Liver (tissue), 9 donors: ENCODE results near the gene KIF12. TPM values are rescaled to one million over a fixed set of nuclear protein-coding genes. Genes with fewer than 3 reads are reported as not detected.
A peak's percentile ranks its signal among the peaks of the same experiment; 100 is the strongest.

ENCODE experiments used
- DNase-seq: peaks from one replicate; pipeline ENCODE4 v3.0.0-alpha.2; 2017; ENCODE audit warnings: low spot score
- H3K27ac ChIP-seq, 2 donors: one replicate each; pipeline ENCODE4 v1.7.0; 2013; ENCODE audit warnings: inconsistent platforms in 2 of 2, low read length in 2 of 2, control low read depth in 1 of 2, low read depth in 1 of 2, mild to moderate bottlenecking in 1 of 2
- H3K27me3 ChIP-seq, 4 donors: one replicate each; pipeline versions ENCODE4 v1.6.1 to v1.7.0; 2013; ENCODE audit warnings: low read length in 3 of 4, inconsistent platforms in 1 of 4, mild to moderate bottlenecking in 1 of 4, moderate library complexity in 1 of 4; ENCODE audit not compliant: control insufficient read depth in 4 of 4, insufficient read depth in 4 of 4
- H3K36me3 ChIP-seq, 4 donors: one replicate each; pipeline versions ENCODE4 v1.6.1 to v1.7.0; 2013; ENCODE audit warnings: low read length in 3 of 4, mild to moderate bottlenecking in 3 of 4, low read depth in 1 of 4, moderate library complexity in 1 of 4; ENCODE audit not compliant: control insufficient read depth in 4 of 4, insufficient read depth in 3 of 4
- H3K4me1 ChIP-seq, 4 donors: one replicate each; pipeline versions ENCODE4 v1.6.1 to v1.7.0; 2013; ENCODE audit warnings: low read length in 3 of 4, mild to moderate bottlenecking in 3 of 4, moderate library complexity in 1 of 4; ENCODE audit not compliant: control insufficient read depth in 4 of 4, insufficient read depth in 4 of 4
- H3K4me3 ChIP-seq, 3 donors: one replicate each; pipeline versions ENCODE4 v1.6.1 to v1.7.0; 2013; ENCODE audit warnings: low read length in 3 of 3, control low read depth in 1 of 3, low read depth in 1 of 3, mild to moderate bottlenecking in 1 of 3
- H3K9ac ChIP-seq, 2 donors: one replicate each; pipeline ENCODE4 v1.7.0; 2013; ENCODE audit warnings: low read length in 2 of 2, mild to moderate bottlenecking in 2 of 2, moderate library complexity in 2 of 2, control low read depth in 1 of 2, low read depth in 1 of 2
- H3K9me3 ChIP-seq, 4 donors: one replicate each; pipeline versions ENCODE4 v1.6.1 to v1.7.0; 2013; ENCODE audit warnings: low read length in 3 of 4; ENCODE audit not compliant: control insufficient read depth in 4 of 4
- EGR1 ChIP-seq, 2 donors: IDR thresholded peaks; 2 replicates each; pipeline ENCODE4 v1.6.1; 2016 to 2018; ENCODE audit warnings: antibody characterized with exemption in 2 of 2, low read depth in 2 of 2
- FOXA1 ChIP-seq: IDR thresholded peaks from 2 replicates; pipeline ENCODE4 v1.6.1; 2016; ENCODE audit warnings: antibody characterized with exemption
- FOXA2 ChIP-seq: IDR thresholded peaks from 2 replicates; pipeline ENCODE4 v1.6.1; 2016; ENCODE audit warnings: antibody characterized with exemption
- GABPA ChIP-seq, 2 donors: IDR thresholded peaks in 1 of 2; conservative IDR thresholded peaks in 1 of 2; 2 replicates each; pipeline ENCODE4 v1.6.1; 2016; ENCODE audit warnings: antibody characterized with exemption in 2 of 2, mild to moderate bottlenecking in 1 of 2, moderate library complexity in 1 of 2
- HNF4A ChIP-seq, 2 donors: conservative IDR thresholded peaks; 2 replicates each; pipeline ENCODE4 v1.6.1; 2016; ENCODE audit warnings: antibody characterized with exemption in 2 of 2, mild to moderate bottlenecking in 2 of 2
- HNF4G ChIP-seq: IDR thresholded peaks from 2 replicates; pipeline ENCODE4 v1.6.1; 2016; ENCODE audit warnings: antibody characterized with exemption
- JUND ChIP-seq, 2 donors: IDR thresholded peaks; 2 replicates each; pipeline ENCODE4 v1.6.1; 2016; ENCODE audit warnings: antibody characterized with exemption in 2 of 2
- NR2F2 ChIP-seq: IDR thresholded peaks from 2 replicates; pipeline ENCODE4 v1.6.1; 2016; ENCODE audit warnings: antibody characterized with exemption
- RAD21 ChIP-seq, 2 donors: IDR thresholded peaks; 2 replicates each; pipeline ENCODE4 v1.6.1; 2016; ENCODE audit warnings: antibody characterized with exemption in 2 of 2, mild to moderate bottlenecking in 2 of 2
- RXRA ChIP-seq, 2 donors: IDR thresholded peaks; 2 replicates each; pipeline ENCODE4 v1.6.1; 2017 to 2018; ENCODE audit warnings: antibody characterized with exemption in 2 of 2, mild to moderate bottlenecking in 1 of 2
- TAF1 ChIP-seq: conservative IDR thresholded peaks from 2 replicates; pipeline ENCODE4 v1.6.1; 2016; ENCODE audit warnings: antibody characterized with exemption, mild to moderate bottlenecking
- WGBS: extraction: QIAGEN DNeasy Blood & Tissue Kit; methylation state at CpG from one replicate; pipeline ENCODE4 v1.1.7; 2013; 5-methylcytosine and 5-hydroxymethylcytosine counted together
- polyA plus RNA-seq, 2 donors: library from polyadenylated mRNA; stranded (reverse) in 1 of 2; unstranded in 1 of 2; fragments of 200-250 nt in 1 of 2; fragments of >200 nt in 1 of 2; fragmentation: Nextera tagmentation in 1 of 2; extraction: Ambion mirVana in 1 of 2; gene quantifications; one replicate each; pipeline versions ENCODE4 v1.2.1 to v1.2.3, GENCODE V29; 2013 to 2015
- total RNA-seq, 2 donors: library from RNA; depleted of rRNA; stranded (reverse); fragments of >200 nt; gene quantifications; one replicate each; pipeline ENCODE4 v1.2.3, GENCODE V29; 2014
- TF ChIP-seq, protein P1 (sequence below): IDR thresholded peaks from 2 replicates; pipeline ENCODE4 v1.6.1; 2016; ENCODE audit warnings: antibody characterized with exemption
- TF ChIP-seq, protein P2 (sequence below): IDR thresholded peaks from 2 replicates; pipeline ENCODE4 v1.6.1; 2016; ENCODE audit warnings: antibody characterized with exemption, mild to moderate bottlenecking
- TF ChIP-seq, protein P3 (sequence below): IDR thresholded peaks from 2 replicates; pipeline ENCODE4 v1.6.1; 2016; ENCODE audit warnings: antibody characterized with exemption
- TF ChIP-seq, protein P4 (sequence below): IDR thresholded peaks from 2 replicates; pipeline ENCODE4 v1.6.1; 2016; ENCODE audit warnings: antibody characterized with exemption
- donor health status: healthy.
- donor health status: healthy.
- donor health status: healthy.
- donor health status: healthy.
- donor health status: healthy.

KIF12 gene
- total and polyA plus RNA-seq, 4 donors = 2.9 to 11.8 (median 7.7) TPM

DNA sequence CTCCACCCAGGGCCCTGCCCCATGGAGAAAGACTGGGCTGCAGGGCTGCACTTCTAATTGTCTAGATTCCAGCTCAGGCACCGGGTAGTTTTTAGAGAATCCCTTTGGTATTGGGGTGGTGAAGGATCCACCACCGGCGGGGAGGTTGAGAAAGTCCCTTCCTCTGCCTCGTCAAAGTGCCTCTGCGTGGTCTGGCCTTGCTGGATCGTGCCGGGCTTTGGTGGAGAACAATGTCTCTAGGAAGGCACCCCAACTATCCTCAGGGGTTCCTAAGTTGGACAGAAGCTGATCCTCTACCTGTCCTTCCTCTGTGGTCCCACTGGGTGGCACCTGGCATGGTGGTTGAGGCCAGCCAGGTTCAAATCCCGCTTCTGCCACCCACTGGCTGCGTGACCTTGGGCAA lies 13.7 kb downstream of the KIF12 start:
- Histone ChIP-seq H3K36me3 (no peaks in the 10 kb centered on the region), H3K9me3 (no peaks in the 10 kb centered on the region), H3K4me3 (no peak overlapping the region), H3K27me3 (no peaks in the 10 kb centered on the region), H3K4me1 (peaks cover 2 to 31% (median 25%) of the 10 kb centered on the region in 4 donors), H3K27ac (no peak overlapping the region), H3K9ac (no peak overlapping the region)
- TF ChIP-seq, protein P1, sequence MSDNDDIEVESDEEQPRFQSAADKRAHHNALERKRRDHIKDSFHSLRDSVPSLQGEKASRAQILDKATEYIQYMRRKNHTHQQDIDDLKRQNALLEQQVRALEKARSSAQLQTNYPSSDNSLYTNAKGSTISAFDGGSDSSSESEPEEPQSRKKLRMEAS = no peak
- no peak for TF ChIP-seq FOXA1
- no peak for TF ChIP-seq HNF4A (conservative IDR thresholded peaks at IDR 0.05)
- TF ChIP-seq EGR1 (IDR thresholded peaks at IDR 0.05; ENCODE audit: low read depth in 2 of 2) = no peak
- TF ChIP-seq NR2F2 = no peak
- TF ChIP-seq, protein P2, sequence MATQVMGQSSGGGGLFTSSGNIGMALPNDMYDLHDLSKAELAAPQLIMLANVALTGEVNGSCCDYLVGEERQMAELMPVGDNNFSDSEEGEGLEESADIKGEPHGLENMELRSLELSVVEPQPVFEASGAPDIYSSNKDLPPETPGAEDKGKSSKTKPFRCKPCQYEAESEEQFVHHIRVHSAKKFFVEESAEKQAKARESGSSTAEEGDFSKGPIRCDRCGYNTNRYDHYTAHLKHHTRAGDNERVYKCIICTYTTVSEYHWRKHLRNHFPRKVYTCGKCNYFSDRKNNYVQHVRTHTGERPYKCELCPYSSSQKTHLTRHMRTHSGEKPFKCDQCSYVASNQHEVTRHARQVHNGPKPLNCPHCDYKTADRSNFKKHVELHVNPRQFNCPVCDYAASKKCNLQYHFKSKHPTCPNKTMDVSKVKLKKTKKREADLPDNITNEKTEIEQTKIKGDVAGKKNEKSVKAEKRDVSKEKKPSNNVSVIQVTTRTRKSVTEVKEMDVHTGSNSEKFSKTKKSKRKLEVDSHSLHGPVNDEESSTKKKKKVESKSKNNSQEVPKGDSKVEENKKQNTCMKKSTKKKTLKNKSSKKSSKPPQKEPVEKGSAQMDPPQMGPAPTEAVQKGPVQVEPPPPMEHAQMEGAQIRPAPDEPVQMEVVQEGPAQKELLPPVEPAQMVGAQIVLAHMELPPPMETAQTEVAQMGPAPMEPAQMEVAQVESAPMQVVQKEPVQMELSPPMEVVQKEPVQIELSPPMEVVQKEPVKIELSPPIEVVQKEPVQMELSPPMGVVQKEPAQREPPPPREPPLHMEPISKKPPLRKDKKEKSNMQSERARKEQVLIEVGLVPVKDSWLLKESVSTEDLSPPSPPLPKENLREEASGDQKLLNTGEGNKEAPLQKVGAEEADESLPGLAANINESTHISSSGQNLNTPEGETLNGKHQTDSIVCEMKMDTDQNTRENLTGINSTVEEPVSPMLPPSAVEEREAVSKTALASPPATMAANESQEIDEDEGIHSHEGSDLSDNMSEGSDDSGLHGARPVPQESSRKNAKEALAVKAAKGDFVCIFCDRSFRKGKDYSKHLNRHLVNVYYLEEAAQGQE = no peak
- no peak for TF ChIP-seq JUND (IDR thresholded peaks at IDR 0.05)
- no peak for TF ChIP-seq GABPA (IDR thresholded peaks at IDR 0.05 in 1 of 2, conservative IDR thresholded peaks at IDR 0.05 in 1 of 2)
- 96% methylated on average over 9 of the region's 9 CpGs for WGBS
- DNase-seq = peak; percentile 23

DNA sequence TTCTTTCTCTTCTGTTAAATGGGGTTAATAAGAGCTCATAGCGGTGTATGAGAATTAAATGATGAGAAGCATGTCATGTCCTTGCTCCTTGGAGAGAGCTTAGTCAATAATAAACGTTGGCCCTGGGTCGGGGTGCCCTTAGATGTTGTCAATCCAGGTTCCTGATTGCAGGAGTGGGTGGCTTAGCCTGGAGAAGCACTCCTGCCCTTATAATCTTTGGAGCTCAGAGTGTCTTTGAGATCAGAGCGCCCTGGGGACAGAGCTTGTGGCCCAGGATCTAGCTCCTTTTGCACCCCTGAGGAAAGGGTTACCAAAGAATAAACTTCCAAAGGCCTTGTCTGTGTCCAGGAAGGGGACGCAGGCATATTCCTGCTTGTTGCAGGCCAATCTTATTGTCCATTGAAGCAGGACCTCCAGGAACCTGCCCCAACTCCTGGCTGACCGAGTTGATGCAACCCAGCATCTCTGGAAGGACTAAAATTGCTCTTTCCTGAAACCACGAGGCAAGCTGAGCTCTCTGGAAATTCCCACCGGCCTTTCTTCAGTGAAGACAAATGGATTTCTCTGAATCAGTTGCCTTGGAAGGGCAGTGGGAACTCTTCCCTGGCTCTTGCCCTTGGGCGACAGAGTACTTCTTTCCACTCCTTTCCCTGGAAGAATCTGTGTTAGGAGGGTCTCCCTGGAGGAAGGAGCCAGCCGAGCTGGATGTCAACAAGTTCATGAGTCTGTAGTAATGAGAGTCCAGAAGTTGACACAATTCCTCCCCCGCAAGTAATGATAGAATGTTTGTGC lies 14.6 kb downstream of the KIF12 start:
- H3K27me3 ChIP-seq = no peaks in the 10 kb centered on the region

More for the DNA sequence above, 14.6 kb downstream of the KIF12 start:
- H3K27ac ChIP-seq = no peak overlapping the region
- WGBS = 86% methylated on average over 11 of the region's 11 CpGs
- TF ChIP-seq TAF1 (no peak), GABPA (IDR thresholded peaks at IDR 0.05 in 1 of 2, conservative IDR thresholded peaks at IDR 0.05 in 1 of 2) (no peak), HNF4G (no peak), FOXA2 (no peak), RAD21 (IDR thresholded peaks at IDR 0.05) (no peak), FOXA1 (no peak), HNF4A (conservative IDR thresholded peaks at IDR 0.05) (no peak), NR2F2 (no peak), RXRA (IDR thresholded peaks at IDR 0.05) (no peak), EGR1 (IDR thresholded peaks at IDR 0.05; ENCODE audit: low read depth in 2 of 2) (no peak)
- TF ChIP-seq, protein P1 = no peak
- TF ChIP-seq, protein P3, sequence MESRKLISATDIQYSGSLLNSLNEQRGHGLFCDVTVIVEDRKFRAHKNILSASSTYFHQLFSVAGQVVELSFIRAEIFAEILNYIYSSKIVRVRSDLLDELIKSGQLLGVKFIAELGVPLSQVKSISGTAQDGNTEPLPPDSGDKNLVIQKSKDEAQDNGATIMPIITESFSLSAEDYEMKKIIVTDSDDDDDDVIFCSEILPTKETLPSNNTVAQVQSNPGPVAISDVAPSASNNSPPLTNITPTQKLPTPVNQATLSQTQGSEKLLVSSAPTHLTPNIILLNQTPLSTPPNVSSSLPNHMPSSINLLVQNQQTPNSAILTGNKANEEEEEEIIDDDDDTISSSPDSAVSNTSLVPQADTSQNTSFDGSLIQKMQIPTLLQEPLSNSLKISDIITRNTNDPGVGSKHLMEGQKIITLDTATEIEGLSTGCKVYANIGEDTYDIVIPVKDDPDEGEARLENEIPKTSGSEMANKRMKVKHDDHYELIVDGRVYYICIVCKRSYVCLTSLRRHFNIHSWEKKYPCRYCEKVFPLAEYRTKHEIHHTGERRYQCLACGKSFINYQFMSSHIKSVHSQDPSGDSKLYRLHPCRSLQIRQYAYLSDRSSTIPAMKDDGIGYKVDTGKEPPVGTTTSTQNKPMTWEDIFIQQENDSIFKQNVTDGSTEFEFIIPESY = no peak
- TF ChIP-seq, protein P4, sequence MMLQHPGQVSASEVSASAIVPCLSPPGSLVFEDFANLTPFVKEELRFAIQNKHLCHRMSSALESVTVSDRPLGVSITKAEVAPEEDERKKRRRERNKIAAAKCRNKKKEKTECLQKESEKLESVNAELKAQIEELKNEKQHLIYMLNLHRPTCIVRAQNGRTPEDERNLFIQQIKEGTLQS = no peak
- TF ChIP-seq, protein P2 = no peak
- peak; percentile 29 for DNase-seq
- H3K9me3 ChIP-seq = no peaks in the 10 kb centered on the region
- no peak overlapping the region for H3K9ac ChIP-seq
- no peaks in the 10 kb centered on the region for H3K36me3 ChIP-seq
- no peak overlapping the region for H3K4me3 ChIP-seq
- peaks cover 2 to 39% (median 32%) of the 10 kb centered on the region in 4 donors for H3K4me1 ChIP-seq
